Activated effector memory CD4-positive, alpha-beta T cell treated with Interleukin-2 at 50 U/mL for 16 hours (primary cell): ENCODE results near the gene NRAS.
"Not testable (repeated sequence)": the region's sequence is repeated elsewhere in the genome, so short reads cannot be mapped to it uniquely, and the experiment has no call there.

ENCODE experiments used
- DNase-seq: peaks from one replicate; pipeline ENCODE4 v3.0.0-alpha.2; 2020

NRAS gene

GRCh38 chr1:114716304-114717170 is at the start of gene NRAS:
Gene NRAS, minus strand, starts transcription at chr1:114716771. Its CDS starts 611 bp downstream, at chr1:114716160.
- peak; percentile 91 for DNase-seq

DNA sequence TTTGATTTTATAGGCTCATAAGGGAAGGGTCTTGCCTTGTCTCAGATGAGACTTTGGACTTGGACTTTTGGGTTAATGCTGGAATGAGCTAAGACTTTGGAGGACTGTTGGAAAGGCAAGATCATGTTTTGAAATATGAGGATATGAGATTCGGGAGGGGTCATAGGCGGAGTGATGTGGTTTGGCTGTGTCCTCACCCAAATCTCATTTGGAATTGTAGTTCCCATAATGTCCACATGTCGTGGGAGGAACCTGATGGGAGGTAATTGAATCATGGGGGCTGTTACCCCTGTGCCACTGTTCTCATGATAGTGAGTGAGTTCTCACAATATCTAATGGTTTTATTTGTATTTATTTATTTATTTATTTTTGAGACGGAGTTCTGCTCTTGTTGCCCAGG is 48.1 kb upstream of the NRAS start:
- DNase-seq, result no peak

DNA sequence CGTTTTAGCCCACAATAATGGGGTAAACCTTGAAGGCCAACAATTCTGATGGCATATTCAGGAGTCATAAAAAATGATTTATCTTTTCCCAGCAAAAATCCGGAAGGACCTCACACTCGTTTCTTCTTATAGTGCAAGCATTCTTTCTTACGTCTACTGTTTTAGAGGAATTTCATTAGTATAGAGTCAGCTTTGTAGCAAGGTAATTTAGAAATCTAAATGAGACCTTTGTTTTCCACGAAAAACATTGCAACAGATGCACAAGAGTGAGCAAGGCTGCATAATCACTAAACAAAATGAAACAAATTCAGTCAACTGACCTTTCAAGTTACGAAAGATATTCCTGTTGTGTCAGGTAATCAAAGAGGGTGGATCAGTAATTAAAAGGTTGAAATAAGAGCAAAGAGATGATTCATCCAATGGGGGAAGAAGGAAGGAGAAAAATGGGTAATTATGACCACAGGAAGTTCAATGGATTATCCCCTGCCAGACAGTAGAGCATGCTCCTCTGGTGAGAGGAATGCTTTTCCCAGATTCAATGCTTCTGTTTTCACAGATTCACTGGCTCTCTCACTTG is 41.8 kb upstream of the NRAS start:
- DNase-seq, result no peak

DNA sequence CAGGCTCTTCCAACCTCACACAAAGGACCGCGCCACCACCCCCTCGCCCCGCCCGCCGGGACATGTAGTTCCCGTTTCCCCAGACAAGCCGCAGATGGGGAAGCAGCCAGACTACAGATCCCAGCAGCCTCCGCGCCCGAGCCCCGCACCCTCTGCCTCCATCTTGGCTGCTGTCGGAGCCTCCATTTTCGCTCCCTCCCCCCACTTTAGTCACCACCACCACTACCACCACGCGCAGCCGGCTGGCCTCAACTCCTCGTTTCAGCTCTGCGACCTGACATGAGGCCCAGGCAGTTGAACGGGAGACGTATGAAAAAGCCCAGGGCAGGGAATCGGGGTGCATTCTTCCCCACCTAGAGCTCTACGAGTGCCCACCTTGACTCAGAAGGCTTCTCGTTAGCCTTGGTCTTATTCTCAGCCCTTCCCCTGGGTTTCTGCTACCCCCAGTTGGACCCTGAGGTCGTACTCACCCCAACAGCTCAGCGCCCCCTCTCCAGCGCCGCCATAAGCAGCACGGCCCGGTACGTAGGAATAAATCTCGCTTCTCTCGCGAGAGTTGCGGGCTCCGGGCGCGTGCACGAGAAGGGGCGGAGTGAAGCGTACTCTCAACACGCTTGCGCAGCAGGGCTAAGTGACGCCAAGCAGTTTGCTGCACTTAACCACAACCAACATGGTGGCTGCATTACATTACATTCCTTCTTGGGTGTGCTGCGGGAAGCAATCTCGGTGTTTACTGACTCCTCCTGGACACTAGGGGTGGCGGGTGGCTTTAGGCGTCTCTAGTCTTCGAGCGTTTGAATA is 41.1 kb upstream of the NRAS start, which contains the start of gene CSDE1:
Gene CSDE1, minus strand, starts transcription at position 530 of the 801 bp plus-strand sequence. CDS start 18,094 bp downstream, outside the sequence.
- DNase-seq, result peak; percentile 96

GRCh38 chr1:114756949-114757454 is 40.4 kb upstream of the NRAS start:
- DNase-seq, result no peak

- no peak for DNase-seq
Observed at GRCh38 chr1:114756009-114756892, 39.7 kb upstream of the NRAS start.

- no peak for DNase-seq
Observed at GRCh38 chr1:114755006-114755931, 38.7 kb upstream of the NRAS start.

GRCh38 chr1:114753702-114754101 is 37.1 kb upstream of the NRAS start:
- not testable (repeated sequence) for DNase-seq

DNA sequence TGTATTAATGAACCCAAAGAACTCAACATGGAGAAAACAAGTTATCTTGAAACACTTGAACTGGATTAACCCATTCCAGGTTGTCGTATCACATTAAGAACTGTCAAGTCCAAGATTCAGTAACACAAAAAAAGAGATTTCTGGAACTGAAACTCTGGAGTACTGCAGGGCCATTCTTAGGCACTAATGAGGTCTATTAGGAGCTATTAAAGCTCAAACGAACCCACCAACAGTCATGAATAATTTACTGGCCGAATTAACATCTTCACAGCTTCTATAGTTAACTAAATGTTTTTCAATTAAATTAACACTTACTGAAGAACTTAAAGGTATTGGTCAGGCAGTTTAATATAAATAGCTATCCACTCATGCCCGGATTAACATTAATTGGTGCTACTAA is 36.6 kb upstream of the NRAS start:
- DNase-seq, result no peak

GRCh38 chr1:114750780-114751179 is 34.2 kb upstream of the NRAS start:
- DNase-seq, result no peak

DNA sequence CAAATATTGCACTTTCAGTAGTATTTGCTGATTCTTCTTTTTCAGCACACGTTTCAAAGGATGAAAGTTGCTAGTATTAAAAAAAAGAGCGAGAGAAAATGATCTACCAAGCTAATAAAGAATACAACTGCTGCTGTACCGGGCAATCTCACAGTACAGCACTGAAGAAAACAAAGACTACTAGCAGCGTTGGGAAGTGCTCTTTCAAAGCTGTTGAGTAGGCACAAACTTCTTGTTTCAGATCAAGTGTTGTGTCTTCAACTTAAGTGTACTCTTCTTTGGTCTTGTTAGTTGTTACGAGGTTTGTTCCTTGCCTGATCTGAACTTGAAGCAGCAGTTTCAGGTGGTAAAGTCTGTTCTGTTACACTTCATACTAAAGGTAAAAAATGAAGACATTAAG is 33.3 kb upstream of the NRAS start:
- DNase-seq, result no peak

- no peak for DNase-seq
Observed at GRCh38 chr1:114746450-114747121, 30.0 kb upstream of the NRAS start.

GRCh38 chr1:114745291-114745690 is 28.7 kb upstream of the NRAS start:
- DNase-seq, result no peak

DNA sequence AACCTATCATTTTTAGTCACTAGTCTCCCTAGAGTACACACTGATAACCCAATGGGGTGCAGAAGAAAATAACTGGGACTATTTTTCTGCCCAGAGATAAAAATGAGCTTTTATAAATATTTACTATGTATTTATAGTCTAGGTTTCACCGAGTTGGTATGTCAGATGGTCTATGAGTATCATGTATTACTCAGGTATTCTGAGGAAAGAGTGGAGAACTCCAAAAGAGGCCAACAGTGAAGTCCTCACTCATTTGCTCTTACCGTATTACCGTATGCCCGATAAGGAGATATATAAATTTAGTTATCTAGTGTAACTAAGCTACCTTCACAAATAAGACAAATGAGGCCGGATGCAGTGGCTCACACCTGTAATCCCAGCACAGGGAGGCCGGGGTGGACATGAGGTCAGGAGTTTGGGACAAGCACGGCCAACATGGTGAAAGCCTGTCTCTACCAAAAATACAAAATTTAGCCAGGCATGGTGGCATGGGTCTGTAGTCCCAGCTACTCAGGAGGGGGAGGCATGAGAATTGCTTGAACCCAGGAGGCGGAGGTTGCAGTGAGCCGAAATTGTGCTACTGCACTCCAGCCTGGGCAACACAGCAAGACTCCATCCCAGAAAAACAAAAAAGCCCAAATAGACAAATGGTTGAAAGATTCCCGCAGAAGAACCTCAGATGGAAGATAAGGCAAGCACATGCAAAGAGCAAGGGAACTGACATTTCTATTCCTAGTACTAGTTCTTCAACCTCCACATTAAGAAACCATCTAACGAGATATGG is 25.6 kb upstream of the NRAS start:
- no peak for DNase-seq

GRCh38 chr1:114740331-114740730 is 23.8 kb upstream of the NRAS start:
- DNase-seq, result no peak

DNA sequence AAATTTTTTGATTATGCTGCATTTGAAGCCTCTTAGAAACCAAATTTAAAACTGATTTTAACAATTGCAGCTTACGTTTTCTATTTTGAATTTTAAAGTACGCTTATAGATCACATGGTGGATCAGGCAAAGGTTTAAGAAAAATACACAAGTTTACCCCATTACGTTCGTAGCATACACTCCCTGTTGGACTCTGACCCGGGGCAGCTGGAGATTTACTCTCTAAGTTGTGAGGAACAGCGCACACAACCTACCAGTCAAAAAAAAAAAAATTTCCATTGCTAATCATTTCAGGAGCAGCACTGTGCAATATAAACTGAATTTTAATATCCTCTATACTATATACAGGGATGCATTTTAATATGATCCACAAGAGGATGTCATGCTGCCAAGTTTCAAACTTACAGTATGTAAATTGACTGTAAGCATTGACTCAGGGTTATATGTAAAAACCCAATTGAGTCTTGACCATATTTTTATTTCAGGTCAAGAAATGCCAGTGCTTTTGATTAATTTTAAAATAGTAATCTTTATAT is 20.8 kb upstream of the NRAS start:
- DNase-seq, result no peak

DNA sequence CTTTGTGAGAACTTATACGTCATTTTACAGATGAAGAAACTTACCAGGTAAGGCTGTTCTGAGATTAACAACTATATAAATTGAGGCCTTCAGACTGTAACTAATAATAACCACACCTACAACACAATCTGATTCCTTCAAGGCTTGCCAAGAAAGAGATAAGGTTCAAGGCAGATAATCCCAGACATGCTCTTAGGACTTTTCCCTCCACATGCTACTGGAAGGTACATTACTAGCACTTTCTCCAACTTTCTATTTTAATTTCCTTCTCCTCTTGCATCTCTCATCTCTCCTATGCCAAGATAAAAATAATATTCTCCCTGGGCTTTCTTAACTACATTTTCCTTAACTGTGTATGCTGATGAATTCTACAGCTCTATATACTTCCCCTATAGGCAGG is 18.9 kb upstream of the NRAS start:
- no peak for DNase-seq

DNA sequence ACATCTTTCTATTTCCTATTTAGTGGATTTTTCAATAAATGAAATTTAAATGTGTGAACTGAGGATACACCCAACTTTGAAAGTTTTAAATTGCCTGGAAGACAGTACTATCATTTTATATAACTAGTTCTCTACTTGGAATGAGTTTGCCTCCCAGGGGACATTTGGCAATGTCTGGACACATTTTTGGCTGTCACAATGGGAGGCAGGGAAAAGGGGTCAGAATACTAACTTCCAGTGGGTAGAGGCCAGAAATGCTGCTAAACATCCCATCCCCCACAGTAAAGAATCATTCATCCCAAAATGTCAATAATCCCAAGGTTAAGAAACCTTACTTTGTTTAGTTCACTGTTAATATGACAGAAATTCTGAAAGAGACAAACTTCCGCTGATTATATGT is 13.2 kb upstream of the NRAS start:
- no peak for DNase-seq

GRCh38 chr1:114728553-114728952 is 12.0 kb upstream of the NRAS start:
- DNase-seq, result no peak
